Measurements from ENCODE around the gene PRKCH.

The PRKCH gene

GRCh38 chr14:61326847-61327246 is 5.5 kb downstream of the PRKCH start:
- no peak overlapping the region for H3K4me3 ChIP-seq (ENCODE audit: low read depth, low read length)
- peak; percentile 62 for DNase-seq (ENCODE audit: low read depth)
- no peak for TF ChIP-seq CTCF (conservative IDR thresholded peaks at IDR 0.05; ENCODE audit: low read depth, low read length)

DNA sequence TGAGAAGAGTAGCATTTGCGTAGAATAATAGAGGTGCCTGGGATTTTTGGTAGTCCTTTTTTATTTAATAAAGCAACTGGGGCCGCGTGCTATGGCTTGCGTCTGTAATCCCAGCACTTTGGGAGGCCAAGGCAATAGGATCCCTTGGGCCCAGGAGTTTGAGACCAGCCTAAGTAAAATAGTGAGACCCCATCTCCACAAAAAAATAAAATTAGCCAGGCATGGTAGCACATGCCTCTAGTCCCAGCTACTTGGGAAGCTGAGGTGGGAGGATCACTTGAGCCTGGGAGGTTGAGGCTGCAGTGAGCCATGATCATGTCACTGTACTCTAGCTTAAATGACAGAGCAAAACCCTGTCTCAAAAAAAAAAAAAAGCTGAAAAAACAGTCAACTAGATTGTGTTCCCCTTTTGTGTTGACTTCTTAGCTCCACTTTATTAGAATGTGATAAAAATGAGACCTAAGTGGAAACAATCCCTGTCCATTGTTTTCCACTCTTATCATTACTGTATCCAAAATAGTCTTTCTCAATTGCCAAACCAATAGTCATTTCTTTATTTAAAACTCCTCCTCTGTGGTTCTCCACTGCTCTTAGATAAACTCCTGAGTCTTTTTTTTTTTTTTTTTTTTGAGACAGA is 7.4 kb downstream of the PRKCH start:
- TF ChIP-seq CTCF (conservative IDR thresholded peaks at IDR 0.05; ENCODE audit: low read depth, low read length): no peak

GRCh38 chr14:61329478-61330051 is 8.2 kb downstream of the PRKCH start:
- no peak for DNase-seq (ENCODE audit: low read depth)
- no peak for TF ChIP-seq CTCF (conservative IDR thresholded peaks at IDR 0.05; ENCODE audit: low read depth, low read length)
- H3K4me3 ChIP-seq (ENCODE audit: low read depth, low read length): no peak overlapping the region

More for the DNA sequence above, 7.4 kb downstream of the PRKCH start:
- no peak overlapping the region for H3K4me3 ChIP-seq (ENCODE audit: low read depth, low read length)
- DNase-seq (ENCODE audit: low read depth): no peak

GRCh38 chr14:61330511-61330910 is 9.1 kb downstream of the PRKCH start:
- DNase-seq (ENCODE audit: low read depth): no peak
- no peak for TF ChIP-seq CTCF (conservative IDR thresholded peaks at IDR 0.05; ENCODE audit: low read depth, low read length)
- no peak overlapping the region for H3K4me3 ChIP-seq (ENCODE audit: low read depth, low read length)

DNA sequence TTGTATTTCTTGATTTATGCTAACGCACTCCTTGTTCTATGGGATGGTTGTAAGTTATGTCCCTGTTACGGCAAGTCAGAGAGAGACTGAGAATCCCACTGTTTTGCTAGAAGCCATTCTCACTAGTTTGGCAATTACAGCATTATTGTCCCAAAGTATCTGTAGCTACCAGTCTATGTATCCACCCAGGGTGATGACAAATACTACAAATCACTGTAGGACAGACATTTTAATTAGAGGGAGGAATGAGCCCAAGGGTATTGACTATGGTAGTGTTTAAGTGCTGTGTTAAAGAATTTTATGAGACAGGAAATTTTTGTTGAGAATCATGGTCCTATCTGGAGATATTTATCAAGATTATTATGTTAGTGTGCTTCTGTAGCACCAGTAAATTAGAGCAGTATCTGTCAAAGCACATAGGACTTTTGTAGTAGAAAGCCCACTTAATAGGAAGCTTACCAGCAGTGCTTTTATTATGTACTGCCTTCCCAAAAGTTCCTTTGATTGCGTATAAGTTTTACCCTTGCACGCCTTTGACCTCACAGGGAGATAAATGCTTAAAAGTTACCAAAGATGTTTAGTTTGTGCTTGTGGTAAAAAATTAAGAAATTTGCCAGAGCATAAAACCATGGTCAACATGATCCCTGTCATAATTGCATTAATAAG is 10.7 kb downstream of the PRKCH start:
- H3K4me3 ChIP-seq (ENCODE audit: low read depth, low read length): no peak overlapping the region
- TF ChIP-seq CTCF (conservative IDR thresholded peaks at IDR 0.05; ENCODE audit: low read depth, low read length): no peak
- no peak for DNase-seq (ENCODE audit: low read depth)

GRCh38 chr14:61332658-61333029 is 11.3 kb downstream of the PRKCH start:
- DNase-seq (ENCODE audit: low read depth): no peak
- TF ChIP-seq CTCF (conservative IDR thresholded peaks at IDR 0.05; ENCODE audit: low read depth, low read length): no peak
- no peak overlapping the region for H3K4me3 ChIP-seq (ENCODE audit: low read depth, low read length)
